Panc1 (cell line): ENCODE results near the gene PPP1R26. TPM values are rescaled to one million over a fixed set of nuclear protein-coding genes. Genes with fewer than 3 reads are reported as not detected.

Source experiments
- ATAC-seq: fragments of 200-7000 bp; cut with Tn5 transposase; 2 replicates; pipeline ENCODE4 v1.9.1; 2020; ENCODE audit warnings: mild to moderate bottlenecking, moderate library complexity
- BruUV-seq: library from RNA; stranded (reverse); fragments of 400-500 nt; replicated peaks from 2 replicates; lab custom pipeline; 2021; lab: Mats Ljungman, UMichigan
- CTCF ChIA-PET: fragments of 300-600 bp; sonication (Branson Sonifier 250); formaldehyde crosslinking; loops from one replicate; lab custom pipeline; 2022; ENCODE audit warnings: antibody characterized with exemption; lab: Charles Lee
- POLR2A ChIA-PET: fragments of 300-600 bp; sonication (Branson Sonifier 250); formaldehyde crosslinking; loops from one replicate; lab custom pipeline; 2022; ENCODE audit warnings: antibody characterized with exemption; lab: Charles Lee
- DNase-seq: peaks from one replicate; pipeline ENCODE4 v3.0.0-alpha.2; 2010; ENCODE audit warnings: low read depth, low spot score
- H3K27ac ChIP-seq: 2 replicates; pipeline ENCODE4 v1.5.1; 2011; ENCODE audit warnings: mild to moderate bottlenecking, low read length, inconsistent platforms
- H3K27me3 ChIP-seq: fragments of 200-500 bp; sonication (Bioruptor generic); 2 replicates; pipeline ENCODE4 v1.6.0; 2014; ENCODE audit warnings: low read length, inconsistent platforms; ENCODE audit not compliant: control insufficient read depth, insufficient read depth
- H3K36me3 ChIP-seq: fragments of 200-500 bp; sonication (Bioruptor generic); 2 replicates; pipeline ENCODE4 v1.5.1; 2014; ENCODE audit warnings: inconsistent platforms, mild to moderate bottlenecking, low read length, moderate library complexity; ENCODE audit not compliant: control insufficient read depth, insufficient read depth
- H3K4me1 ChIP-seq: 2 replicates; pipeline ENCODE4 v1.5.1; 2011; ENCODE audit warnings: inconsistent platforms, mild to moderate bottlenecking, low read length, moderate library complexity; ENCODE audit not compliant: control insufficient read depth, insufficient read depth
- H3K4me3 ChIP-seq, 2 experiments: 2 replicates each; pipeline ENCODE4 v1.5.1; 2011 to 2012; ENCODE audit warnings: low read depth in 2 of 2, low read length in 2 of 2, mild to moderate bottlenecking in 2 of 2, inconsistent platforms in 1 of 2, moderate library complexity in 1 of 2
- H3K9me3 ChIP-seq: fragments of 200-500 bp; sonication (Bioruptor generic); 2 replicates; pipeline ENCODE4 v1.5.1; 2014; ENCODE audit warnings: low read depth, mild to moderate bottlenecking, inconsistent platforms, low read length, moderate library complexity; ENCODE audit not compliant: control insufficient read depth, insufficient read depth
- CTCF ChIP-seq: fragments of 450-650 bp; IDR thresholded peaks from 2 replicates; pipeline ENCODE4 v1.5.1; 2017; ENCODE audit warnings: mild to moderate bottlenecking
- POLR2AphosphoS5 ChIP-seq: IDR thresholded peaks from 2 replicates; pipeline ENCODE4 v1.6.1; 2012; ENCODE audit warnings: mild to moderate bottlenecking, low read depth, low read length, moderate library complexity
- REST ChIP-seq, 2 experiments: IDR thresholded peaks; 2 replicates each; pipeline ENCODE4 v1.6.1; 2011 to 2012; ENCODE audit warnings: low read depth in 2 of 2, control low read depth in 1 of 2, low read length in 1 of 2, mild to moderate bottlenecking in 1 of 2, moderate library complexity in 1 of 2; ENCODE audit not compliant: insufficient read depth in 1 of 2
- SIN3A ChIP-seq: IDR thresholded peaks from 2 replicates; pipeline ENCODE4 v1.6.1; 2012; ENCODE audit warnings: low read depth, mild to moderate bottlenecking, low read length, moderate library complexity, borderline replicate concordance; ENCODE audit not compliant: insufficient read depth
- TCF7L2 ChIP-seq: IDR thresholded peaks from 2 replicates; pipeline ENCODE4 v1.6.1; 2011; ENCODE audit warnings: mild to moderate bottlenecking, low read depth, low read length, inconsistent platforms
- in situ Hi-C: cut with HindIII; loops from 2 replicates; pipeline ENCODE4 v1.10.0; 2016; ENCODE audit warnings: low sequenced_read_pairs, low pct_unique_long_range_greater_than_20kb
- intact Hi-C: fragments of 100-400 bp; cut with micrococcal nuclease; formaldehyde crosslinking; loops from one replicate; pipeline ENCODE4 v1.10.0; 2022; ENCODE audit not compliant: unreplicated experiment
- total RNA-seq: library from RNA; stranded (reverse); gene quantifications from one replicate; pipeline ENCODE4 v1.2.1, GENCODE V29; 2021; ENCODE audit not compliant: unreplicated experiment

The PPP1R26 gene
- total RNA-seq, 1 experiment from 2014 or later, result 17.5 TPM

GRCh38 chr9:135478829-135479468, 633 bp upstream of the PPP1R26 start:
- TF ChIP-seq SIN3A (no peak), POLR2AphosphoS5 (no peak), CTCF (peak; percentile 40; the same call in 1 of the 2 replicates)
- DNase-seq (no peak), ATAC-seq (peak; percentile 68)
- Histone ChIP-seq H3K4me1 (peaks cover 3% of the 10 kb centered on the region; the same call in 1 of the 2 replicates), H3K27me3 (no peaks in the 10 kb centered on the region), H3K36me3 (no peaks in the 10 kb centered on the region; the same call in 1 of the 2 replicates), H3K27ac (no peak overlapping the region; the same call in 1 of the 2 replicates), H3K4me3 (peak overlapping the region; percentile 40 to 50), H3K9me3 (no peaks in the 10 kb centered on the region)
- BruUV-seq, result no TSS peak
- intact Hi-C loops (no loop called here), in situ Hi-C loops (no loop called here)
- ChIA-PET POLR2A (no interaction called here), CTCF (no interaction called here)

- Histone ChIP-seq H3K36me3 (peaks cover 3% of the 10 kb centered on the region), H3K4me3 (peak overlapping the region; percentile 64 to 73), H3K27me3 (no peaks in the 10 kb centered on the region), H3K4me1 (peaks cover 3% of the 10 kb centered on the region; the same call in 1 of the 2 replicates), H3K27ac (peak overlapping the region; percentile 54; the same call in 1 of the 2 replicates), H3K9me3 (no peaks in the 10 kb centered on the region)
- ATAC-seq (peak; percentile 83), DNase-seq (no peak)
- in situ Hi-C loops, result no loop called here
- TF ChIP-seq REST (IDR thresholded peaks at IDR 0.05; ENCODE audit: insufficient read depth in 1 of 2, low read depth in 2 of 2, low read length in 1 of 2) (no peak), SIN3A (no peak), TCF7L2 (no peak), POLR2AphosphoS5 (no peak), CTCF (no peak)
- BruUV-seq, result no TSS peak
- ChIA-PET POLR2A (no interaction called here), CTCF (no interaction called here)
- intact Hi-C loops, result no loop called here
These were observed 723 bp downstream of the PPP1R26 start for GRCh38 chr9:135480071-135480939.
